Tibial nerve (tissue), 4 donors: Measurements from ENCODE around the gene FARP1.

Experiments used
- EP300 ChIP-seq, 2 donors: sonication (generic); formaldehyde crosslinking; IDR thresholded peaks; one replicate each; pipeline ENCODE4 v1.6.1; 2017; ENCODE audit warnings: antibody characterized with exemption in 2 of 2, mild to moderate bottlenecking in 1 of 2
- TF ChIP-seq, protein P1 (sequence below), 5 experiments: fragments of 200-600 bp in 3 of 5; fragments of 450-650 bp in 2 of 5; sonication (generic) in 3 of 5; IDR thresholded peaks; one replicate each; pipeline ENCODE4 v1.5.1; 2016 to 2019; ENCODE audit warnings: antibody characterized with exemption in 5 of 5, mild to moderate bottlenecking in 3 of 5, moderate library complexity in 2 of 5

DNA sequence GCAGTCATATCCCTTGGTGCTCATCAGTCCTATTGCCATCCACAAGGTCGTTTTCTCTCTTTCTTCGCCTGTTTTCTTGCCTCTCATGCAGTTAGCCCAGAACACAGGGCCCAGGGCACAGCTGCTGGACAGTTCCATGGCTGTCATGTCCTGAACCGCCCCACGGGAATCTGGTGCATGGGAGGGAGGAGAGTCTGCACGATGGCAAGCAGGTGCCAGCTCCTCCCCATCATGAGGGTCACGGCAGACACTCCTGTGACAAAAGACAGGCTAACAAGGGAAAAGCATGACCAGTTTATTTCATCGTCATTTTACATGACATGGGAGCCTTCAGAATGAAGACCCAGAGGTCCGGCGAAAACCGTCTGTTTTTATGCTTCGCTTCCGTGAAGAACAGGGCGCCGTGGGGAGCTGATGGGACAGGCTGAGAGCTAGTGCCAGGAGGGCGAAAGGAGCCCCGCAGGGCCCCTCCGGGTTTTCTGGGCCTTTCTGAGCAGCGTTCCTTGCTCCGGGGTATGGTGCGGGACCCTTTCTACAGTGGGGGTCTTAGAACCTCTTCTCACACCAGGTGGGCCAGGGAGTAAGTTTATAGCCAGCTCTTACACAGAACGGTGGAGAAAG lies 298.3 kb downstream of the FARP1 start:
- TF ChIP-seq, protein P1, sequence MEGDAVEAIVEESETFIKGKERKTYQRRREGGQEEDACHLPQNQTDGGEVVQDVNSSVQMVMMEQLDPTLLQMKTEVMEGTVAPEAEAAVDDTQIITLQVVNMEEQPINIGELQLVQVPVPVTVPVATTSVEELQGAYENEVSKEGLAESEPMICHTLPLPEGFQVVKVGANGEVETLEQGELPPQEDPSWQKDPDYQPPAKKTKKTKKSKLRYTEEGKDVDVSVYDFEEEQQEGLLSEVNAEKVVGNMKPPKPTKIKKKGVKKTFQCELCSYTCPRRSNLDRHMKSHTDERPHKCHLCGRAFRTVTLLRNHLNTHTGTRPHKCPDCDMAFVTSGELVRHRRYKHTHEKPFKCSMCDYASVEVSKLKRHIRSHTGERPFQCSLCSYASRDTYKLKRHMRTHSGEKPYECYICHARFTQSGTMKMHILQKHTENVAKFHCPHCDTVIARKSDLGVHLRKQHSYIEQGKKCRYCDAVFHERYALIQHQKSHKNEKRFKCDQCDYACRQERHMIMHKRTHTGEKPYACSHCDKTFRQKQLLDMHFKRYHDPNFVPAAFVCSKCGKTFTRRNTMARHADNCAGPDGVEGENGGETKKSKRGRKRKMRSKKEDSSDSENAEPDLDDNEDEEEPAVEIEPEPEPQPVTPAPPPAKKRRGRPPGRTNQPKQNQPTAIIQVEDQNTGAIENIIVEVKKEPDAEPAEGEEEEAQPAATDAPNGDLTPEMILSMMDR (IDR thresholded peaks at IDR 0.05), result no peak
- TF ChIP-seq EP300 (IDR thresholded peaks at IDR 0.05), result no peak
